Vagina (tissue), 2 donors: ENCODE measurements around the gene DCHS2.

Source experiments
- CTCF ChIP-seq, 3 experiments: fragments of 450-650 bp in 2 of 3; fragments of 200-600 bp in 1 of 3; sonication (generic) in 1 of 3; IDR thresholded peaks; one replicate each; pipeline ENCODE4 v1.5.1; 2017 to 2019; ENCODE audit warnings: antibody characterized with exemption in 3 of 3, mild to moderate bottlenecking in 2 of 3, moderate library complexity in 2 of 3
- POLR2A ChIP-seq, 2 donors: fragments of 450-650 bp; IDR thresholded peaks; one replicate each; pipeline ENCODE4 v1.6.1; 2017; ENCODE audit warnings: antibody characterized with exemption in 2 of 2, mild to moderate bottlenecking in 2 of 2, moderate library complexity in 2 of 2
- POLR2AphosphoS5 ChIP-seq, 2 donors: sonication (generic); formaldehyde crosslinking; IDR thresholded peaks; one replicate each; pipeline ENCODE4 v1.9.0; 2017; ENCODE audit warnings: antibody characterized with exemption in 2 of 2, mild to moderate bottlenecking in 2 of 2, low read depth in 1 of 2; ENCODE audit not compliant: insufficient read depth in 1 of 2

GRCh38 chr4:154304679-154305078 lies 186.9 kb downstream of the DCHS2 start:
- TF ChIP-seq POLR2A (IDR thresholded peaks at IDR 0.05), result no peak
- TF ChIP-seq CTCF (IDR thresholded peaks at IDR 0.05), result no peak
- TF ChIP-seq POLR2AphosphoS5 (IDR thresholded peaks at IDR 0.05; ENCODE audit: insufficient read depth in 1 of 2, low read depth in 1 of 2), result no peak
